Posterior vena cava (tissue), 2 donors: ENCODE measurements around the gene ZNF615. TPM values are rescaled to one million over a fixed set of nuclear protein-coding genes. Genes with fewer than 3 reads are reported as not detected.

Source experiments
- total RNA-seq, 2 donors: library from RNA; stranded (reverse); fragmentation: NEBNext Ultra II Directional; extraction: Animal tissue kit (Norgen Biotek cat#: 25700); gene quantifications; one replicate each; pipeline ENCODE4 v1.2.1, GENCODE V29; 2021
- donor health status: DM: yes; HTN: yes; CAD: no.
- donor health status: DM: yes; HTN: yes; CAD: no.

ZNF615 gene
- total RNA-seq, 2 donors from 2014 or later = 12.4 to 13.4 TPM

Other genes with a start within 250 kb of the ZNF615 start
- 1 to 10 TPM; 1.7 to 6.9 TPM for gene FPR2, start 247.0 kb downstream of the ZNF615 start, total RNA-seq
- 10 to 100 TPM; 14.5 to 15.0 TPM for gene FPR3, start 213.1 kb downstream of the ZNF615 start, total RNA-seq
- 10 to 100 TPM in 1 of 2 donors, 1 to 10 TPM in 1; 9.3 to 10.0 TPM for gene ZNF577, start 120.3 kb downstream of the ZNF615 start, total RNA-seq
- 10 to 100 TPM; 13.1 to 13.9 TPM for gene ZNF649, start 103.2 kb downstream of the ZNF615 start, total RNA-seq
- 1 to 10 TPM; 6.7 to 7.0 TPM for gene ZNF613, start 80.7 kb downstream of the ZNF615 start, total RNA-seq
- 10 to 100 TPM; 11.2 to 12.1 TPM for gene ZNF350, start 21.4 kb downstream of the ZNF615 start, total RNA-seq
- gene ZNF614, start 20.2 kb upstream of the ZNF615 start, total RNA-seq = 1 to 10 TPM; 7.6 to 9.8 TPM
- gene ZNF432, start 40.6 kb upstream of the ZNF615 start, total RNA-seq = 10 to 100 TPM; 12.5 to 18.1 TPM
- 10 to 100 TPM; 25.5 to 29.0 TPM for gene ZNF841, start 87.6 kb upstream of the ZNF615 start, total RNA-seq
- 10 to 100 TPM in 1 of 2 donors, 1 to 10 TPM in 1; 9.6 to 11.2 TPM for gene ZNF616, start 131.7 kb upstream of the ZNF615 start, total RNA-seq
- gene ZNF836, start 163.4 kb upstream of the ZNF615 start, total RNA-seq = 10 to 100 TPM; 12.0 to 14.4 TPM
- 100 to 1,000 TPM; 164 to 207 TPM for gene PPP2R1A, start 181.8 kb upstream of the ZNF615 start, total RNA-seq